Prostate gland (tissue), 2 donors: ENCODE measurements around the gene KCNIP3. TPM values are rescaled to one million over a fixed set of nuclear protein-coding genes. Genes with fewer than 3 reads are reported as not detected.

Experiments
- DNase-seq: peaks from one replicate; pipeline ENCODE4 v3.0.0-alpha.2; 2019; ENCODE audit warnings: low spot score
- H3K27ac ChIP-seq, 2 donors: fragments of 200-600 bp; sonication (generic); 2 replicates each; pipeline ENCODE4 v1.5.1; 2017 to 2019
- H3K27me3 ChIP-seq: fragments of 200-600 bp; sonication (generic); replicated peaks from 2 replicates; pipeline ENCODE4 v1.5.1; 2019; ENCODE audit not compliant: insufficient read depth
- H3K36me3 ChIP-seq, 2 donors: fragments of 200-600 bp; sonication (generic); 1 replicate in 1 of 2; 2 replicates in 1 of 2; pipeline versions ENCODE4 v1.5.1 to v1.8.1; 2017 to 2019
- H3K4me1 ChIP-seq: fragments of 200-600 bp; sonication (generic); replicated peaks from 2 replicates; pipeline ENCODE4 v1.5.1; 2019
- H3K4me3 ChIP-seq, 2 donors: fragments of 200-600 bp; sonication (generic); 2 replicates each; pipeline ENCODE4 v1.5.1; 2017 to 2019
- H3K9me3 ChIP-seq: fragments of 200-600 bp; sonication (generic); 2 replicates; pipeline ENCODE4 v1.5.1; 2017
- POLR2A ChIP-seq: fragments of 450-650 bp; IDR thresholded peaks from one replicate; pipeline ENCODE4 v1.6.1; 2016; ENCODE audit warnings: antibody characterized with exemption, mild to moderate bottlenecking
- POLR2AphosphoS5 ChIP-seq: sonication (generic); formaldehyde crosslinking; IDR thresholded peaks from one replicate; pipeline ENCODE4 v1.6.1; 2017; ENCODE audit warnings: antibody characterized with exemption
- WGBS: methylation state at CpG from one replicate; pipeline ENCODE4 v1.1.5; 2018; 5-methylcytosine and 5-hydroxymethylcytosine counted together
- intact Hi-C: fragments of 100-400 bp; cut with DNase I; formaldehyde crosslinking; loops from one replicate; pipeline ENCODE4 v1.14.2; 2022
- total RNA-seq, 2 donors: library from RNA; depleted of rRNA; stranded (reverse); fragments of >200 nt; gene quantifications; one replicate each; pipeline ENCODE4 v1.1.0, GENCODE V29; 2016
- TF ChIP-seq, protein P1 (sequence below), 4 experiments: fragments of 200-600 bp in 2 of 4; fragments of 450-650 bp in 2 of 4; sonication (generic) in 2 of 4; IDR thresholded peaks; 1 replicate in 3 of 4; 2 replicates in 1 of 4; pipeline ENCODE4 v1.5.1; 2016 to 2019; ENCODE audit warnings: antibody characterized with exemption in 4 of 4, mild to moderate bottlenecking in 2 of 4, moderate library complexity in 2 of 4

KCNIP3 gene
- total RNA-seq, 2 donors from 2014 or later = 5.1 to 63.8 TPM

GRCh38 chr2:95380731-95381130 lies 83.6 kb downstream of the KCNIP3 start:
- DNase-seq = no peak
- 96% methylated on average over 5 of the region's 5 CpGs for WGBS

DNA sequence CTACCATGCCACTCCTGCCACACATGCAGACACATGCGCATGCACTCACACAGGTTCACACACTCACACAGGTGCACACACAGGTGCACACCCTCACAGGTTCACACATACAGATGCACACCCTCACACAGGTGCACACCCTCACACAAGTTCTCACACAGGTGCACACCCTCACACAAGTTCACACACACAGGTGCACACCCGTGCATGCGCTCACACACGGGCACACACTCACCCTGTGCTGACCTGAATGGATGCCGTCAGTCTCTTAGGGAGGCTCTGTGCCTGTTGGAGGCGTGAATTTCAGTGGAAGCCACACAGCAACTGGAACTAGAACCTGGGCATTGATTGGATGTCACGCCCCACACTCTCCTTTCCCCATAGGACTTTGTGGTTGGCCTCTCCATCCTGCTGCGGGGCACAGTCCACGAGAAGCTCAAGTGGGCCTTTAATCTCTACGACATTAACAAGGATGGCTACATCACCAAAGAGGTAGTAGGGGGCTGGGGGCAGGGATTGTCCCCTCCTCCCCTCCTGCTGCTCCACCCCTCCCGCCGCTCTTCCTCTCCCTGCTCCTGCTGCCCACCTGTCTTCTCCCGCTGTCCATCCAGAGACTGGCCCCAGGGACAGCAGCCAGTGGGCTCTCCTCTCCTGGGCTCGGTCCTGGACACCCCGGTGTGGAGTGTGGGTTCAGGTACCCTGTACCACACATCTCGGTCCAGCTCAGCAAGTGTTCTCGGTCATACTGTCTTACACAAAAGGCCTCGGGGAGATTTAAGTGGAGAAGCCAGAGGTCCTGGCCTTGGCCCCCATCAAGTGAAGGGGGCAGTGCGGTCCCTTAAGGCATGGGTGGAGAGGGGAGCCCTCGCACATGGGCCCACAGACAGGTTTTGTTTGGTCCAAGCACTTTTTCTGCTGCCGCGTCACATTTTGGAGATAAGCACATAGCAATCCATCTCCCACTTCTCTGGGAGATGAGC lies 84.4 kb downstream of the KCNIP3 start:
- WGBS = 86% methylated on average over 22 of the region's 22 CpGs
- Histone ChIP-seq H3K27me3 (no peaks in the 10 kb centered on the region), H3K4me1 (no peaks in the 10 kb centered on the region), H3K27ac (no peak overlapping the region), H3K9me3 (no peaks in the 10 kb centered on the region), H3K4me3 (no peak overlapping the region), H3K36me3 (no peaks in the 10 kb centered on the region)
- DNase-seq = no peak
- intact Hi-C loops = no loop called here
- TF ChIP-seq POLR2AphosphoS5 = no peak
- TF ChIP-seq, protein P1, sequence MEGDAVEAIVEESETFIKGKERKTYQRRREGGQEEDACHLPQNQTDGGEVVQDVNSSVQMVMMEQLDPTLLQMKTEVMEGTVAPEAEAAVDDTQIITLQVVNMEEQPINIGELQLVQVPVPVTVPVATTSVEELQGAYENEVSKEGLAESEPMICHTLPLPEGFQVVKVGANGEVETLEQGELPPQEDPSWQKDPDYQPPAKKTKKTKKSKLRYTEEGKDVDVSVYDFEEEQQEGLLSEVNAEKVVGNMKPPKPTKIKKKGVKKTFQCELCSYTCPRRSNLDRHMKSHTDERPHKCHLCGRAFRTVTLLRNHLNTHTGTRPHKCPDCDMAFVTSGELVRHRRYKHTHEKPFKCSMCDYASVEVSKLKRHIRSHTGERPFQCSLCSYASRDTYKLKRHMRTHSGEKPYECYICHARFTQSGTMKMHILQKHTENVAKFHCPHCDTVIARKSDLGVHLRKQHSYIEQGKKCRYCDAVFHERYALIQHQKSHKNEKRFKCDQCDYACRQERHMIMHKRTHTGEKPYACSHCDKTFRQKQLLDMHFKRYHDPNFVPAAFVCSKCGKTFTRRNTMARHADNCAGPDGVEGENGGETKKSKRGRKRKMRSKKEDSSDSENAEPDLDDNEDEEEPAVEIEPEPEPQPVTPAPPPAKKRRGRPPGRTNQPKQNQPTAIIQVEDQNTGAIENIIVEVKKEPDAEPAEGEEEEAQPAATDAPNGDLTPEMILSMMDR (IDR thresholded peaks at IDR 0.05) = no peak
- no peak for TF ChIP-seq POLR2A

More at GRCh38 chr2:95380731-95381130, 83.6 kb downstream of the KCNIP3 start:
- Histone ChIP-seq H3K4me3 (no peak overlapping the region), H3K36me3 (no peaks in the 10 kb centered on the region), H3K4me1 (no peaks in the 10 kb centered on the region), H3K27me3 (no peaks in the 10 kb centered on the region), H3K27ac (no peak overlapping the region), H3K9me3 (no peaks in the 10 kb centered on the region)
- TF ChIP-seq POLR2A (no peak), POLR2AphosphoS5 (no peak)
- TF ChIP-seq, protein P1 (IDR thresholded peaks at IDR 0.05) = no peak
- intact Hi-C loops = no loop called here

DNA sequence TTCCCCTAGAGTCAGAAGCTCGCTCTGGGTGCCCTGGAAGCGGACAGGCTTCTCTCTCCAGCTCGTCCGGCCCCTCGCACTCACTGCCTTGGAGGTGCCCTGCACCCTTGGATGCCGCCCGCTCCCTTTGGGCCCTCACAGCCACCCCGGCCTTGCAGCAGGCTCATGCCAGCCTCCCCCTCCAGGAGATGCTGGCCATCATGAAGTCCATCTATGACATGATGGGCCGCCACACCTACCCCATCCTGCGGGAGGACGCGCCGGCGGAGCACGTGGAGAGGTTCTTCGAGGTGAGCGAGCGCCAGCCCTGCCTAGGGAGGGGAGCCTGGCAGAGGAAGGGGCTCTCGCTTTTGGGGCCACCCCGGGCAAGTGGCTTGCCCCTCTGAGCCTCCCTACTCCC lies 85.0 kb downstream of the KCNIP3 start:
- TF ChIP-seq, protein P1 (IDR thresholded peaks at IDR 0.05) = no peak
- TF ChIP-seq POLR2A = no peak
- TF ChIP-seq POLR2AphosphoS5 = no peak
- DNase-seq = no peak

DNA sequence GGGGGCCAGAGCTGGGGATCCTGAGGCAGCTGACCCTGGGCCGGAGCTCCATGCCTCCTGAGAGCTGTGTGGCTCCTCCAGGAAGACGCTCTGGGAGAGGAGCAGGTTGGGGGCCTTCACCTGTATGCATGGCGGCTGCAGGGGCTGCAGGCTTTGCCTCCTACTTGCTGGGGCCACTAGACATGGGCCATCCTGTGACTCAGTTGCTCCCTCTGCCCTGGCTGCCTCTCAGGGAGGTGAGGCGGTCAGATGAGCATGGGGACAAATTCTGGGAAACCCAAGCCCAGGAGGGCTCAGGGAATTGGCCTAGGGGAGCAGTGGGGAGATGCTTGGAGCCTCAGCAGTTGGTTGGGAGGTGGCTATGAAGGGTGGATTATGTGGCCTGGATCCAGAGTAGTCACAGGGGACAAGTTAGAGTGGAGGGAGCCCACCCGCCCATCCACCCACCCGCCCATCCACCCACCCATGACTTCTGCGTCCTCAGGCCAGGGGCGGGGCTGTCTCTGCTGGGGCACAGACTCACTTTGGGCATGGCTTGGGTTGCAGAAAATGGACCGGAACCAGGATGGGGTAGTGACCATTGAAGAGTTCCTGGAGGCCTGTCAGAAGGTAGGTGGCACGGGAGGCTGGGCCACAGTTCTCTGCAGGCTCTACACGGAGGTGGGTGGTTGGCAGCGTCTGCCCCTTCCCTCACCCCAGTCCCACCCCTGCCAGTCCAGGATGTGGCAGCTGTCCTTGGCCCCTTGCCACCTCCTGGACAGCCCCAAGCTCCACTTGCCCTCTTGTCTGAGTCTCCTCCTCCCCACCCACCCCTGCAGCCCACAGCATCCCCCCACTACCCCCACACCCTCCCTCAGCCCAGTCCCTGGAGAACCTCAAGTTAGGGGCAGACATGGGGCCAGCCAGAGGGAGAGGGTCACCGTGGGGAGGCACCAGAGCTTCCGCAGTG lies 85.8 kb downstream of the KCNIP3 start:
- intact Hi-C loops = no loop called here
- no peaks in the 10 kb centered on the region for H3K9me3 ChIP-seq
- H3K27ac ChIP-seq = no peak overlapping the region
- no peak for DNase-seq
- no peaks in the 10 kb centered on the region for H3K27me3 ChIP-seq
- no peak overlapping the region for H3K4me3 ChIP-seq
- no peak for TF ChIP-seq POLR2AphosphoS5
- TF ChIP-seq POLR2A = no peak
- TF ChIP-seq, protein P1 (IDR thresholded peaks at IDR 0.05) = no peak
- H3K36me3 ChIP-seq = no peaks in the 10 kb centered on the region
- 86% methylated on average over 12 of the region's 14 CpGs for WGBS
- no peaks in the 10 kb centered on the region for H3K4me1 ChIP-seq

More for the DNA sequence above, 85.0 kb downstream of the KCNIP3 start:
- Histone ChIP-seq H3K4me1 (no peaks in the 10 kb centered on the region), H3K27me3 (no peaks in the 10 kb centered on the region), H3K9me3 (no peaks in the 10 kb centered on the region), H3K4me3 (no peak overlapping the region), H3K27ac (no peak overlapping the region), H3K36me3 (no peaks in the 10 kb centered on the region)
- 90% methylated on average over 20 of the region's 20 CpGs for WGBS
- intact Hi-C loops = no loop called here
